C4-2B (cell line): Measurements from ENCODE around the gene CTRL.

ENCODE experiments used
- CTCF ChIP-seq: fragments of 450-650 bp; conservative IDR thresholded peaks from 2 replicates; pipeline ENCODE4 v1.5.1; 2017; ENCODE audit warnings: mild to moderate bottlenecking
- ZFX ChIP-seq: fragments of 450-650 bp; IDR thresholded peaks from 2 replicates; pipeline ENCODE4 v1.6.1; 2017

GRCh38 chr16:67963292-67963661 lies 31.6 kb upstream of the CTRL start:
- TF ChIP-seq CTCF: no peak
- TF ChIP-seq ZFX: no peak
